Measurements from ENCODE around the gene RAI1.
"Not testable (repeated sequence)": the region's sequence is repeated elsewhere in the genome, so short reads cannot be mapped to it uniquely, and the experiment has no call there.

The RAI1 gene

GRCh38 chr17:17690233-17690632, 9.0 kb downstream of the RAI1 start:
- not testable (repeated sequence) for H3K4ac ChIP-seq (ENCODE audit: low read length); H2AK5ac ChIP-seq (ENCODE audit: low read depth, low read length); H3K4me3 ChIP-seq (ENCODE audit: low read length in 2 of 2); H3K23ac ChIP-seq (ENCODE audit: low read depth, low read length, poor library complexity); H2BK15ac ChIP-seq (ENCODE audit: low read length); H2BK120ac ChIP-seq (ENCODE audit: low read depth, low read length); H3K4me2 ChIP-seq (ENCODE audit: insufficient read depth, low read length, poor library complexity, severe bottlenecking); H3K18ac ChIP-seq (ENCODE audit: low read length); DNase-seq (ENCODE audit: low spot score); H2AFZ ChIP-seq (ENCODE audit: low read length); H2BK5ac ChIP-seq (ENCODE audit: low read length); H3K9me3 ChIP-seq (replicated peaks in 1 of 2; ENCODE audit: control insufficient read depth in 2 of 2, insufficient read depth in 1 of 2, low read depth in 1 of 2, low read length in 2 of 2); H3K27ac ChIP-seq (replicated peaks; ENCODE audit: low read length); H3K9ac ChIP-seq (ENCODE audit: low read depth, low read length, poor library complexity); H2BK12ac ChIP-seq (ENCODE audit: low read length); H3K27me3 ChIP-seq (ENCODE audit: control insufficient read depth in 3 of 3, insufficient read depth in 3 of 3, low read depth in 1 of 3, low read length in 3 of 3); H4K8ac ChIP-seq (ENCODE audit: low read depth, low read length); H3K14ac ChIP-seq (ENCODE audit: low read length); H3K36me3 ChIP-seq (replicated peaks in 1 of 2; ENCODE audit: control insufficient read depth in 2 of 2, insufficient read depth in 2 of 2, low read length in 2 of 2); H4K91ac ChIP-seq (ENCODE audit: low read depth, low read length, poor library complexity)
- no CpG with 5 or more reads among the region's 7 CpGs for WGBS, 2 donors (ENCODE audit: extremely low coverage in 2 of 2, insufficient read length in 2 of 2, insufficient replicate concordance in 1 of 2)
- Histone ChIP-seq H3K79me1 (ENCODE audit: low read depth, low read length) (peaks cover 19% of the 10 kb centered on the region), H3K4me1 (ENCODE audit: control insufficient read depth in 2 of 2, insufficient read depth in 1 of 2, low read depth in 1 of 2, low read length in 2 of 2) (peaks cover 46 to 55% of the 10 kb centered on the region in 2 donors)

- H3K4me2 ChIP-seq (ENCODE audit: insufficient read depth, low read length, poor library complexity, severe bottlenecking): no peak overlapping the region
- no peak overlapping the region for H3K4ac ChIP-seq (ENCODE audit: low read length)
- H4K8ac ChIP-seq (ENCODE audit: low read depth, low read length): no peak overlapping the region
- DNase-seq (ENCODE audit: low spot score): no peak
- no peak overlapping the region for H2BK120ac ChIP-seq (ENCODE audit: low read depth, low read length)
- H3K27ac ChIP-seq (replicated peaks; ENCODE audit: low read length): no peak overlapping the region
- H2BK15ac ChIP-seq (ENCODE audit: low read length): no peak overlapping the region
- H3K9me3 ChIP-seq (replicated peaks in 1 of 2; ENCODE audit: control insufficient read depth in 2 of 2, insufficient read depth in 1 of 2, low read depth in 1 of 2, low read length in 2 of 2): no peaks in the 10 kb centered on the region
- H2AK5ac ChIP-seq (ENCODE audit: low read depth, low read length): peak overlapping the region; percentile 36
- H3K14ac ChIP-seq (ENCODE audit: low read length): no peak overlapping the region
- H3K79me1 ChIP-seq (ENCODE audit: low read depth, low read length): peaks cover 14% of the 10 kb centered on the region
- H3K4me1 ChIP-seq (ENCODE audit: control insufficient read depth in 2 of 2, insufficient read depth in 1 of 2, low read depth in 1 of 2, low read length in 2 of 2): peaks cover 36 to 54% of the 10 kb centered on the region in 2 donors
- WGBS, 2 donors (ENCODE audit: extremely low coverage in 2 of 2, insufficient read length in 2 of 2, insufficient replicate concordance in 1 of 2): 100% methylated on average over 1 of the region's 8 CpGs; no CpG with 5 or more reads in 1 of the 2 donors
- no peaks in the 10 kb centered on the region for H3K27me3 ChIP-seq (ENCODE audit: control insufficient read depth in 3 of 3, insufficient read depth in 3 of 3, low read depth in 1 of 3, low read length in 3 of 3)
- no peak overlapping the region for H3K9ac ChIP-seq (ENCODE audit: low read depth, low read length, poor library complexity)
- no peaks in the 10 kb centered on the region for H3K36me3 ChIP-seq (replicated peaks in 1 of 2; ENCODE audit: control insufficient read depth in 2 of 2, insufficient read depth in 2 of 2, low read length in 2 of 2)
- H3K18ac ChIP-seq (ENCODE audit: low read length): peak overlapping the region; percentile 68
- H2AFZ ChIP-seq (ENCODE audit: low read length): no peak overlapping the region
- H3K23ac ChIP-seq (ENCODE audit: low read depth, low read length, poor library complexity): no peak overlapping the region
- H4K91ac ChIP-seq (ENCODE audit: low read depth, low read length, poor library complexity): no peak overlapping the region
- no peak overlapping the region for H3K4me3 ChIP-seq (ENCODE audit: low read length in 2 of 2)
- H2BK12ac ChIP-seq (ENCODE audit: low read length): no peak overlapping the region
- no peak overlapping the region for H2BK5ac ChIP-seq (ENCODE audit: low read length)
Measured at GRCh38 chr17:17691468-17692263, 10.4 kb downstream of the RAI1 start.

GRCh38 chr17:17692353-17693252, 11.3 kb downstream of the RAI1 start:
- WGBS, 2 donors (ENCODE audit: extremely low coverage in 2 of 2, insufficient read length in 2 of 2, insufficient replicate concordance in 1 of 2): no CpG with 5 or more reads among the region's 9 CpGs
- Histone ChIP-seq H4K91ac (ENCODE audit: low read depth, low read length, poor library complexity) (no peak overlapping the region), H3K4me3 (ENCODE audit: low read length in 2 of 2) (peak overlapping the region; percentile 37 to 59)

More at GRCh38 chr17:17692353-17693252, 11.3 kb downstream of the RAI1 start:
- Histone ChIP-seq H3K36me3 (replicated peaks in 1 of 2; ENCODE audit: control insufficient read depth in 2 of 2, insufficient read depth in 2 of 2, low read length in 2 of 2) (no peaks in the 10 kb centered on the region), H4K8ac (ENCODE audit: low read depth, low read length) (no peak overlapping the region), H3K27ac (replicated peaks; ENCODE audit: low read length) (peak overlapping the region; percentile 100), H3K9ac (ENCODE audit: low read depth, low read length, poor library complexity) (peak overlapping the region; percentile 85), H3K23ac (ENCODE audit: low read depth, low read length, poor library complexity) (no peak overlapping the region), H3K4ac (ENCODE audit: low read length) (peak overlapping the region; percentile 84), H3K79me1 (ENCODE audit: low read depth, low read length) (peaks cover 12% of the 10 kb centered on the region), H3K4me1 (ENCODE audit: control insufficient read depth in 2 of 2, insufficient read depth in 1 of 2, low read depth in 1 of 2, low read length in 2 of 2) (peaks cover 33 to 54% of the 10 kb centered on the region in 2 donors), H3K9me3 (replicated peaks in 1 of 2; ENCODE audit: control insufficient read depth in 2 of 2, insufficient read depth in 1 of 2, low read depth in 1 of 2, low read length in 2 of 2) (no peaks in the 10 kb centered on the region), H2BK15ac (ENCODE audit: low read length) (no peak overlapping the region), H2BK120ac (ENCODE audit: low read depth, low read length) (no peak overlapping the region), H3K14ac (ENCODE audit: low read length) (no peak overlapping the region), H2BK5ac (ENCODE audit: low read length) (peak overlapping the region; percentile 97), H3K27me3 (ENCODE audit: control insufficient read depth in 3 of 3, insufficient read depth in 3 of 3, low read depth in 1 of 3, low read length in 3 of 3) (no peaks in the 10 kb centered on the region), H2BK12ac (ENCODE audit: low read length) (peak overlapping the region; percentile 86), H2AFZ (ENCODE audit: low read length) (no peak overlapping the region), H3K18ac (ENCODE audit: low read length) (peak overlapping the region; percentile 99), H2AK5ac (ENCODE audit: low read depth, low read length) (peak overlapping the region; percentile 70), H3K4me2 (ENCODE audit: insufficient read depth, low read length, poor library complexity, severe bottlenecking) (peak overlapping the region; percentile 55)
- DNase-seq (ENCODE audit: low spot score): no peak

All from neuronal stem cell (in vitro differentiated cells).